ENCODE measurements around the gene ADM5.

Gene ADM5

GRCh38 chr19:49667473-49667872 is 21.9 kb upstream of the ADM5 start:
- Histone ChIP-seq H3K36me3 (0 out of 2 replicates have a peak, but pooled peaks cover 2% of the 10 kb centered on the region), H3K27me3 (no peaks in the 10 kb centered on the region), H3K4me1 (peaks cover 3% of the 10 kb centered on the region; the same call in 1 of the 2 replicates), H3K9me3 (no peaks in the 10 kb centered on the region), H3K4me3 (ENCODE audit: low read depth, low read length) (no peak overlapping the region)
- DNase-seq, result no peak
- no peak for TF ChIP-seq CTCF (IDR thresholded peaks at IDR 0.05; ENCODE audit: low read depth, low read length)

GRCh38 chr19:49669516-49669915 is 19.9 kb upstream of the ADM5 start:
- Histone ChIP-seq H3K9me3 (no peaks in the 10 kb centered on the region), H3K36me3 (0 out of 2 replicates have a peak, but pooled peaks cover 2% of the 10 kb centered on the region), H3K4me1 (0 out of 2 replicates have a peak, but pooled peaks cover 3% of the 10 kb centered on the region), H3K27me3 (no peaks in the 10 kb centered on the region), H3K4me3 (ENCODE audit: low read depth, low read length) (no peak overlapping the region)
- TF ChIP-seq CTCF (IDR thresholded peaks at IDR 0.05; ENCODE audit: low read depth, low read length), result no peak
- DNase-seq, result no peak

- peak; percentile 88 for DNase-seq
- TF ChIP-seq CTCF (IDR thresholded peaks at IDR 0.05; ENCODE audit: low read depth, low read length), result peak; percentile 88
- H3K4me3 ChIP-seq (ENCODE audit: low read depth, low read length), result peak overlapping the region; percentile 58
Measured at GRCh38 chr19:49672131-49672919, 17.1 kb upstream of the ADM5 start.

GRCh38 chr19:49676136-49676783 is 13.1 kb upstream of the ADM5 start:
- Histone ChIP-seq H3K27me3 (no peaks in the 10 kb centered on the region), H3K9me3 (no peaks in the 10 kb centered on the region), H3K4me3 (ENCODE audit: low read depth, low read length) (peak overlapping the region; percentile 98), H3K36me3 (peaks cover 12% of the 10 kb centered on the region), H3K4me1 (peaks cover 12% of the 10 kb centered on the region)
- TF ChIP-seq CTCF (IDR thresholded peaks at IDR 0.05; ENCODE audit: low read depth, low read length), result no peak
- peak; percentile 84 for DNase-seq

More at GRCh38 chr19:49672131-49672919, 17.1 kb upstream of the ADM5 start:
- Histone ChIP-seq H3K4me1 (no peaks in the 10 kb centered on the region), H3K27me3 (no peaks in the 10 kb centered on the region), H3K36me3 (0 out of 2 replicates have a peak, but pooled peaks cover 5% of the 10 kb centered on the region), H3K9me3 (no peaks in the 10 kb centered on the region)

GRCh38 chr19:49676784-49677230 is 12.6 kb upstream of the ADM5 start:
- no peak for TF ChIP-seq CTCF (IDR thresholded peaks at IDR 0.05; ENCODE audit: low read depth, low read length)
- Histone ChIP-seq H3K9me3 (no peaks in the 10 kb centered on the region), H3K4me3 (ENCODE audit: low read depth, low read length) (peak overlapping the region; percentile 98), H3K36me3 (peaks cover 18% of the 10 kb centered on the region), H3K27me3 (no peaks in the 10 kb centered on the region), H3K4me1 (peaks cover 12% of the 10 kb centered on the region)
- DNase-seq, result peak; percentile 99

All from BE2C (cell line).